ENCODE measurements around the gene CBR4. TPM values are rescaled to one million over a fixed set of nuclear protein-coding genes. Genes with fewer than 3 reads are reported as not detected.
"Not testable (repeated sequence)": the region's sequence is repeated elsewhere in the genome, so short reads cannot be mapped to it uniquely, and the experiment has no call there.

Gene CBR4
- total RNA-seq, 2 experiments from 2014 or later, result 12.7 to 14.7 TPM

DNA sequence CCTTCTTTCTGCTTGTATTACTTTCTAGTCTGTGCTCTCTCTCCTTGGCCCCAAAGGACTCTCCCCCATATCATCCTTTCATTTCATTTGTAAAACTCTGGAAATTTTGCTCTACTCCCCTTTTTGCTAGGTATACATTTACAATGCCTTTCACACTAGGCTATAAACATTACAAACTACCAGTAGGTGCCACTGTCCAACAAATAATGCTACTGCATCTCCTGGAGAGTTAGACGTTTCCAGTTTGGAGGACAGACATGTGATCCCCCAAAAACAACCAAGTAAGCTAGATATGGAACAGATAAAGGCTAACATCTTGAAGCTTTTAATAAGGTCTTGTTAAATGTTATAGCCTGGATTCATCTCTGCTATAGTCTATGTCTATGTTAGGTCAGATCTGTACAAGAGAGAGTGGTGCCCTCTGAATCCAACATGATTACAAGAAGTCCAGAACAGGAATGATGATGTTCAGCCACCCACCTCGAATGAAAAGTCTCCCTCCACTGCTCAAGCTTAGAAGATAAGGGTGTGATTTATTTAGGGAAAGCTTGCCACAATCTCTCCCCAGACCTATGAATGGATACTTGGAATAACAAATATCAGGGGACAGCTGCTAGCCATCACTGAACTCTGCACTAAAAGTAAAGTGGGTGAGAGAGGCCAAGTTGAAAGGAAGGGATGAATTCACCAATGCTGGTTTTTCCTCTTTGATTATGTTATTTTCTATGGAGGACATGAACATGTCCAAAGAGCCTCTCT, 14.3 kb downstream of the CBR4 start:
- no peaks in the 10 kb centered on the region for H3K9me3 Mint-ChIP-seq
- no peaks in the 10 kb centered on the region for H3K27me3 Mint-ChIP-seq
- DNase-seq, result no peak
- H3K4me3 Mint-ChIP-seq, result no peak overlapping the region
- H3K4me1 Mint-ChIP-seq, result no peaks in the 10 kb centered on the region
- ChIA-PET CTCF (interaction anchor here (1.2 kb wide), 1 partner anchor 14 kb away, joined by 4 read pairs; the partner anchor contains the start of gene CBR4), POLR2A (no interaction called here)
- peaks cover 5% of the 10 kb centered on the region for H3K36me3 Mint-ChIP-seq (ENCODE audit: low read depth)
- H3K27ac Mint-ChIP-seq, result no peak overlapping the region

DNA sequence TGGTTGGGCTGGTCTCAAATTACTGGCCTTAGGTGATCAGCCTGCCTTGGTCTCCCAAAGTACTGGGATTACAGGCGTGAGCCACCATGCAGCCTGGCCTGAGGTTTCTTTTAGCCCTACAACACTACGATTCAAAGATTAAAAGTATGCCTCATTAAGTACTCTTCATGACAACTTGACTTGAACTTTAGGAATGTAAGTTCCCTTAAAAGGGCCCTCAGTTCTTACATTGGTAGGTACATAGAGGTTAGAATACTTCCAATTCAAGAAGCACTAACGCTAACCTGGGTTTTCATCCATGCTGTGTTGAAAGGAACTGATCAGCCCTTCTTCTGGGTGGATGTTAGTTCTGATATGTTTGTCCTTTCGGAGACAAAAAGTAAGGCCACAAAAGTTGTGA, 15.1 kb downstream of the CBR4 start:
- POLR2A ChIA-PET, result no interaction called here
- Mint-ChIP-seq H3K4me3 (no peak overlapping the region), H3K27me3 (no peaks in the 10 kb centered on the region), H3K9me3 (no peaks in the 10 kb centered on the region), H3K4me1 (no peaks in the 10 kb centered on the region), H3K27ac (no peak overlapping the region), H3K36me3 (ENCODE audit: low read depth) (peaks cover 4% of the 10 kb centered on the region)
- no peak for DNase-seq
- CTCF ChIA-PET, result no interaction called here

DNA sequence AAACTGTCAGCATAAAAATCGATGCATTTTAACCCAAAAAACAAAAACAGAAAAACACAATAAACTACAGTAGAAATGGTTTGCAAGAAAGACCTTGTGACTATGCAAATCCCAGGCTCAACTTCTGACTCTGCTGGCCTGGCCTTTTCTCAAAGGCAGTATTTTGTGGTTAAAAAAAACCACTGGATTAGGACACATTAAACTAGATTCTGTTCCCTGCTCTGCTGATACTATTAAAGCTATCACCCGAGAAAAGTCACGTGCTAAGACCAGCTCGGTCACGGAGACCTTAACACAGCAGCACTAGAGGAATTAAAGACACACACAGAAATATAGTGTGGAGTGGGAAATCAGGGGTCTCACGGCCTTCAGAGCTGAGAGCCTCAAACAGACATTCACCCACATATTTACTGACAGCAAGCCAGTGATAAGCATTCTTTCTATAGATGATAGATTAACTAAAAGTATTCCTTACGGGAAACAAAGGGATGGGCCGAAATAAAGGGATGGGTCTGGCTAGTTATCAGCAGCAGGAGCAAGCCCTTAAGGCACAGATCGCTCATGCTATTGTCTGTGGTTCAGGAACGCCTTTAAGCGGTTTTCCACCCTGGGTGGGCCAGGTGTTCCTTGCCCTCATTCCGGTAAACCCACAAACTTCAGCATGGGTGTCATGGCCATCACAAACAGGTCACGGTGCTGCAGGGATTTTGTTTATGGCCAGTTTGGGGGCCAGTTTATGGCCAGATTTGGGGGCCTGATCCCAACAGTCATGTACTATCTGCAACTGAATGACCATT, 16.1 kb downstream of the CBR4 start:
- Mint-ChIP-seq H3K4me3 (no peak overlapping the region), H3K9me3 (no peaks in the 10 kb centered on the region), H3K4me1 (no peaks in the 10 kb centered on the region), H3K36me3 (ENCODE audit: low read depth) (peaks cover 3% of the 10 kb centered on the region), H3K27ac (no peak overlapping the region), H3K27me3 (no peaks in the 10 kb centered on the region)
- ChIA-PET POLR2A (no interaction called here), CTCF (interaction anchor here (0.7 to 1.1 kb wide), 3 partner anchors 16 to 486 kb away, joined by 4 to 6 read pairs (median 5); partner anchors contain the start of gene CBR4)
- DNase-seq, result no peak

DNA sequence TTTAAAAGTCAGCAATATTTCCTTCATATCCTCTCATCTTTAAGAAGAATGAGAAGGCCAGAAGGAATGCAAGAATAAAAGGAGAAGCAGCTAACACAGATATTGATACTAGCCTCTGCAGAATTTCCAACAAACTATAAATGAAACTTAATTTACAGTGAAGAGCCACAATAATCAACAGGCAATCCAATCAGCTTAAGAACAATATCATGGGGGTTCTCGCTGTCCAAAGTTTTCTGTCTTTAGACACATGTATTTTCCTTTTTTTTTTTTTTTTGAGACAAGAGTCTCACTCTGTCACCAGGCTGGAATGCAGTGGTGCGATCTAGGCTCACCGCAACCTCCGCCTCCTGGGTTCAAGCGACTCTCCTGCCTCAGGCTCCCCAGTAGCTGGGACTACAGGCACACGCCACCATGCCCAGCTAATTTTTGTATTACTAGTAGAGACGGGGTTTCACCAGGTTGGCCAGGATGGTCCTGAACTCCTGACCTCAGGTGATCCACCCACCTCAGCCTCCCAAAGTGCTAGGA, 17.0 kb downstream of the CBR4 start:
- H3K27ac Mint-ChIP-seq; H3K4me1 Mint-ChIP-seq; POLR2A ChIA-PET; H3K9me3 Mint-ChIP-seq; DNase-seq; H3K27me3 Mint-ChIP-seq; H3K4me3 Mint-ChIP-seq; H3K36me3 Mint-ChIP-seq (ENCODE audit: low read depth): not testable (repeated sequence)
- CTCF ChIA-PET, result interaction anchor here (0.6 to 1.1 kb wide), 2 partner anchors 32 to 72 kb away, joined by 3 to 5 read pairs; no protein-coding TSS in a partner anchor

DNA sequence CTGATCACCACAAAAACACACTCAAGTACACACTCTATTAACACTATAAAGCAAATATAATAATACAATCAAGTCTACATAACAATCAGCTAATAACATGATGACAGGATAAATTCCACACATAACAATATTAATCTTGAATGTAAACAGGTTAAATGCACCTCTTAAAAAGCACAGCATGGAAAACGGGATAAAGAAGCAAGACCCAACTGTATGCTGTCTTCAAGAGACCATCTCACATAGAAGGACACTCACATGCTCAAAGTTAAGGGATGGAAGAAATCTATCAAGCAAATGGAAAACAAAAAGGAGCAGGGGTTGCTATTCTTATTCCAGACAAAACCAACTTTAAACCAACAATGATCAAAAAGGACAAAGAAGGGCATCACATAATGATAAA, 28.1 kb downstream of the CBR4 start:
- CTCF ChIA-PET, result no interaction called here
- peaks cover 28% of the 10 kb centered on the region for H3K9me3 Mint-ChIP-seq
- peaks cover 48% of the 10 kb centered on the region for H3K36me3 Mint-ChIP-seq (ENCODE audit: low read depth)
- no peaks in the 10 kb centered on the region for H3K27me3 Mint-ChIP-seq
- H3K27ac Mint-ChIP-seq, result no peak overlapping the region
- POLR2A ChIA-PET, result no interaction called here
- no peak overlapping the region for H3K4me3 Mint-ChIP-seq
- H3K4me1 Mint-ChIP-seq, result no peaks in the 10 kb centered on the region
- DNase-seq, result no peak

DNA sequence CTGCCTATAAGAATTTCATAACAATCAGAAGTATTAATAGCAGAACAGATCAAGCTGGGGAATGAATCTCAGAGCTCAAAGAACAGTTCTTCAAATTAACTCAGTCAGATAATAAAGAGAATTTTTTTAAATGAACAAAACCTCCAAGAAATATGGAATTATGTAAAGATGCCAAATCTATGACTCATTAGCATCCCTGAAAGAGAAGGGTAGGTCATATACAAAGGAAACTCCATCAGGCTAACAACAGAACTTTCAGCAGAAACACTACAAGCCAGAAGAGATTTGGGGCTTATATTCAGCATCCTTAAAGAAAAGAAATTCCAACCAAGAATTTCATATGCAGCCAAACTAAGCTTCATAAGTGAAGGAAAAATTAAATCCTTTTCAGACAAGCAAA, 28.6 kb downstream of the CBR4 start:
- no peaks in the 10 kb centered on the region for H3K27me3 Mint-ChIP-seq
- peaks cover 48% of the 10 kb centered on the region for H3K36me3 Mint-ChIP-seq (ENCODE audit: low read depth)
- no peak overlapping the region for H3K4me3 Mint-ChIP-seq
- CTCF ChIA-PET, result no interaction called here
- POLR2A ChIA-PET, result no interaction called here
- H3K9me3 Mint-ChIP-seq, result peaks cover 28% of the 10 kb centered on the region
- H3K4me1 Mint-ChIP-seq, result no peaks in the 10 kb centered on the region
- no peak for DNase-seq
- no peak overlapping the region for H3K27ac Mint-ChIP-seq

DNA sequence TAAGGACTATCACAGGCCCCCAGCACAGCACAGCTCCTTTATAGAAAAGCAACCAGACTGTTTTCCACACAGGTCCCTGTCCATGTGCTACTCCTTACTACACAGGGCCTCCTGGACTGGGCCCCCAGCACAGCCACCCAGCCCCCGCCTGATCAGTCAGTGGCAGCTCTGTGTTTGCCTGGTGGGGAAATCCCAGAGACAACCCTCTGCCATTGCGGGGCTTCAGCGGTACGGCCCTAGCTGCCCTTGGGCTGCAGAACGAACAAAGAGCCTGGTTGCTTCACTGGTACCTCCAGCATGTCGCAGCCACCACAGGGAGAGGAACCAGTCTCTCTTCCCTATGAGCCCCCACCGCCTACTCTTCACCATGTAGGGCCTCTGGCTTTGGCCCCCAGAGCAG, 30.7 kb downstream of the CBR4 start:
- H3K4me3 Mint-ChIP-seq, result no peak overlapping the region
- H3K9me3 Mint-ChIP-seq, result peaks cover 32% of the 10 kb centered on the region
- CTCF ChIA-PET, result no interaction called here
- H3K27ac Mint-ChIP-seq, result no peak overlapping the region
- peaks cover 48% of the 10 kb centered on the region for H3K36me3 Mint-ChIP-seq (ENCODE audit: low read depth)
- H3K27me3 Mint-ChIP-seq, result no peaks in the 10 kb centered on the region
- no peaks in the 10 kb centered on the region for H3K4me1 Mint-ChIP-seq
- no peak for DNase-seq
- POLR2A ChIA-PET, result interaction anchor here (0.7 kb wide), 1 partner anchor 526 kb away, joined by 3 read pairs; no protein-coding TSS in a partner anchor

DNA sequence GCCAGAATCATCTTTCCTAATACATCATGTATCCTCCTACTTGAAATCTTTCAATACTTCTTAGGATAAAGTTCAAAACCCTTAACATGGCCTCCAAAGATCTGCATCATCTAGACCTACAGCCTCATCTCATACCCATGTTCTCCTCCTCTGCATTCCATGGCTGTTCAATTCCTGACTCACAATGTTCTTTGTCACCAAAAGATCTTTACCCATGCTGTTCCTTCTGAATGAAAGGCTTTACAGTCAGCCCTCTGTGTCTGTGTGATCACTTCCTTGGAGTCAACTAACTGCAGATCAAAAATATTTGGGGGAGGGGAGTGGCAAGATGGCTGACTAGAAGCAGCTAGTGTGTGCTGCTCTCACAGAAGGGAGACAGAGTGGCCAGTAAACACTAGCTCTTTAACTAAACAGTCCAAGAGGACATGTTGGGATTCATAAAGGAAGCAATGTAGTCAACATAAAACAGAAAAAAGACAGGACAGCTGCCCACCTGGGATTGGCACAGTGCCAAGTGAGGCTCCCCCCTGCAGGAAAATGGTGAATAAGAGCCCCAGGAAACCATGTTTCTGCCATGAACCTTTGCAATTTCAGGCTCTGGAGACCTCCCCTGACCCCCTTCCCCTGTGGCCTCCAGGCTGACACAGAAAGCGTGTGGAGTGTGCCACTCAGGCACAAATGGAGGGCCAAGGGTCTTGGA, 31.9 kb downstream of the CBR4 start:
- Mint-ChIP-seq H3K27ac (no peak overlapping the region), H3K36me3 (ENCODE audit: low read depth) (peaks cover 43% of the 10 kb centered on the region), H3K4me3 (no peak overlapping the region), H3K4me1 (peaks cover 2% of the 10 kb centered on the region), H3K9me3 (peaks cover 34% of the 10 kb centered on the region), H3K27me3 (peaks cover 3% of the 10 kb centered on the region)
- no peak for DNase-seq
- ChIA-PET CTCF (no interaction called here), POLR2A (no interaction called here)

DNA sequence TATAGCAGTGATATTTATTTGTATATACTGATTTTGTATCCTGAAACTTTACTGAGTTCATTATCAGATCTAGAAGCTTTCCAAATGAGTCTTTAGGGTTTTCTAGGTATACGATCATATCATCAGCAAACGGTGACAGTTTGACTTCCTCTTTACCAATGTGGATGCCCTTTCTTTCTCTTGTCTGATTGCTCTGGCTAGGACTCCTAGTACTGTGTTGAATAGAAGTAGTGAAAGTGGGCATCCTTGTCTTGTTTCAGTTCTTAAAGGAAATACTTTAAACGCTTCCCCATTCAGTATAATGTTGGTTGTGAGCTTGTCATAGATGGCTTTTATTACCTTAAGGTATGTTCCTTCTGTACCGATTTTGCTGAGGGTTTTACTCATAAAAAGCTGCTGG, 37.5 kb downstream of the CBR4 start:
- H3K27me3 Mint-ChIP-seq, result peaks cover 10% of the 10 kb centered on the region
- peaks cover 16% of the 10 kb centered on the region for H3K9me3 Mint-ChIP-seq
- H3K4me1 Mint-ChIP-seq, result peaks cover 8% of the 10 kb centered on the region
- H3K27ac Mint-ChIP-seq, result no peak overlapping the region
- CTCF ChIA-PET, result interaction anchor here (0.8 kb wide), 1 partner anchor 38 kb away, joined by 3 read pairs; the partner anchor contains the start of gene CBR4
- POLR2A ChIA-PET, result no interaction called here
- peaks cover 22% of the 10 kb centered on the region for H3K36me3 Mint-ChIP-seq (ENCODE audit: low read depth)
- DNase-seq, result no peak
- H3K4me3 Mint-ChIP-seq, result no peak overlapping the region

DNA sequence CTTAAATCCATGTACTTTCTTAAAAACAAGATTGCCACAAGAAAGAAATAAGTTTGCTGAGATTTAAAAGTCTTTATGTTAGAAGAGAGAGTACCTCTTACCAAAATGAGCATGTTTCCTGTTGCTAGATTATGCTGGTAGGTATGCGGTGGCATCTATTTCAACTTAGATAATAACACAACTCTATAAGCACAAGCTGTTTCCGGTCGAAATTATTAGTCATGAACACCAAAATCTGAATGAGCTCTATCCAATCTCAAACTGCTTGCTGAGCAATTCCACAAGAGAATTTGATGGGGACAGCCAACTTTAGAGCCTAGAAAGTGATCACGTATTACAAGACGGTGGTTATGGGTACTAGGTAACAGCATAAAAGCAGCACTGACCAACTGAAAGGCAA, 49.3 kb downstream of the CBR4 start:
- Mint-ChIP-seq H3K36me3 (ENCODE audit: low read depth) (no peaks in the 10 kb centered on the region), H3K27ac (no peak overlapping the region), H3K4me3 (no peak overlapping the region), H3K9me3 (no peaks in the 10 kb centered on the region), H3K27me3 (peaks cover 1% of the 10 kb centered on the region), H3K4me1 (no peaks in the 10 kb centered on the region)
- CTCF ChIA-PET, result no interaction called here
- POLR2A ChIA-PET, result no interaction called here
- DNase-seq, result no peak

DNA sequence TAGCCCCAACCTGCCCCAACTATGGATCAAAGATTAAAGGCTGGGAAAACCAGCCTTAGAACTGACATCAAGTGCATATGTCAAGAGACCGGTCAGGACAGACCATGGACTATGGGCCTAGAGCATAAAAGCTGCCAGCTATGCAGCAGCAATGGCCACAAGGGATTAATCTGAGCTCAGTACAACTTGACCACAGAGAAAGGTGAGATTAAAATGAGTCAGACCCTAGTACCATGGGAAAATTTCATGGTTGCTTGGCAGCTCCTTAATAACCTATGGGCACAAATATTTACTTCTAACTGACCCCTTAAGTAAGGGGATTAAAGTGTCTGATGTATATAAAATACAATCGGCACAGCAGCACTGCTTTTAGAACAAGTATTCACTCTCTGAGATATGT, 54.4 kb downstream of the CBR4 start:
- no peak overlapping the region for H3K4me3 Mint-ChIP-seq
- no peaks in the 10 kb centered on the region for H3K4me1 Mint-ChIP-seq
- CTCF ChIA-PET, result no interaction called here
- H3K36me3 Mint-ChIP-seq (ENCODE audit: low read depth), result no peaks in the 10 kb centered on the region
- peaks cover 7% of the 10 kb centered on the region for H3K27me3 Mint-ChIP-seq
- H3K27ac Mint-ChIP-seq, result no peak overlapping the region
- peaks cover 4% of the 10 kb centered on the region for H3K9me3 Mint-ChIP-seq
- POLR2A ChIA-PET, result no interaction called here
- DNase-seq, result no peak

DNA sequence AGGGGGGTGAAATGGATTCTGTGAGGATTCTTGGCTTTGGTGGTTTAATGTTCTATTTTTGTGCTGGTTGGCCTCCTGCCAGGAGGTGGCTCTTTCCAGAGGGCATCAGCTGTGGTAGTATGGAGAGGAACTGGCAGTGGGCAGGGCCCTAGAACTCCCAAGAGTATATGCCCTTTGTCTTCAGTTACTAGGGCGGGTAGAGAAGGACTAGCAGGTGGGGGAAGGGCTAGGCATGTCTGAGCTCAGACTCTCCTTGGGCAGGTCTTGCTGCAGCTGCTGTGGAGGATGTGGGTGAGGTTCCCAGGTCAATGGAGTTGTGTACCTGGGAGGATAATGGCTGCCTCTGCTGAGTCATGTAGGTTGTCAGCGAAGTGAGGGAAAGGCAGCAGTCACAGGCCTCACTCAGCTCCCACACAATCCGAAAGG, 57.2 kb downstream of the CBR4 start:
- POLR2A ChIA-PET, result interaction anchor here (0.6 kb wide), 1 partner anchor 33 kb away, joined by 3 read pairs; no protein-coding TSS in a partner anchor

DNA sequence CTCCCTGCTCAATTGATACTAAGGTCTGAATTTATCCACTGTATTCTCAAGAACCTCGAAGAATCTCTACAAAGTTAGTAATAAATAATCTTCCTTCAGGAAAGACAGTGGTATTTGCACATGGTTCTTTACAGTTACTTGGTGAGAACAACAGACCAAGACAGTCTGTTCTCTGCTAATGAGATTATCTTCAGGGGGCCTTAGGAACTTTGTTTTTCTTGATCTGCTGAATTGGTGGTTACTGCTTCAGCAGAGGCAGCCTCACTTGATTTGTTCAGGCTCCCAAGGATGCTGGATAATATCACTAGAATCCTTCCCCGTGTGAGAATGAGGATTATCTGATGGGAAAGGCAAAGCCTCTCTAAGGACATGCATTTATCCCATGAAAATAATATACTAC, 64.8 kb downstream of the CBR4 start:
- DNase-seq, result no peak
- no peaks in the 10 kb centered on the region for H3K9me3 Mint-ChIP-seq
- CTCF ChIA-PET, result no interaction called here
- H3K4me1 Mint-ChIP-seq, result no peaks in the 10 kb centered on the region
- POLR2A ChIA-PET, result no interaction called here
- H3K36me3 Mint-ChIP-seq (ENCODE audit: low read depth), result no peaks in the 10 kb centered on the region
- H3K27ac Mint-ChIP-seq, result no peak overlapping the region
- no peak overlapping the region for H3K4me3 Mint-ChIP-seq
- H3K27me3 Mint-ChIP-seq, result peaks cover 28% of the 10 kb centered on the region

More for the DNA sequence above, 57.2 kb downstream of the CBR4 start:
- not testable (repeated sequence) for H3K36me3 Mint-ChIP-seq (ENCODE audit: low read depth); H3K27ac Mint-ChIP-seq; H3K4me1 Mint-ChIP-seq; H3K9me3 Mint-ChIP-seq; DNase-seq; H3K4me3 Mint-ChIP-seq
- CTCF ChIA-PET, result interaction anchor here (1.0 to 1.7 kb wide), 2 partner anchors 10 to 30 kb away, joined by 3 to 6 read pairs; no protein-coding TSS in a partner anchor
- H3K27me3 Mint-ChIP-seq, result peaks cover 22% of the 10 kb centered on the region
